Measurements from ENCODE around the gene MT1F. TPM values are rescaled to one million over a fixed set of nuclear protein-coding genes. Genes with fewer than 3 reads are reported as not detected.

Gene MT1F
- total and polyA plus RNA-seq, 2 donors (not counting 1 experiment from before 2014, with no cell fraction given): 2.1 to 3.2 TPM

DNA sequence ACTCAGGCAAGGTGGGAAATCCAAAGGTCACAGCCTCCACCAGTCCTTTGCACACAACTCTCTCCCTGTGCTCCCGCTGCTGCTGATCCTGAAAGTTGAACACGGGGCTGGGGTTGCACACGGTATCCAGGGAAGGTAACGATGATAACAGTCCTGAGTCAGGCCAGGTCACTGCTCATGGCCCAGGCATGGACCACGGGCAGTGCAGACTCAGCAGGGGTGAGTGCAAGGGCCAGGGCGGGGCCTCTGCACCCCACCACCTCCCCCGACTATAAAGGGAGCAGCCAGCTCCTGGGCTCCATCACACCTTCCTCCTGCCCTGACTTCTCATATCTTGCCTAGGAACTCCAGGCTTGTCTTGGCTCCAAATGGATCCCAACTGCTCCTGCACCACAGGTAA, 6.2 kb upstream of the MT1F start, which contains the start of gene MT1B:
TSS of gene MT1B (plus strand) at position 301 of the 400 bp plus-strand sequence. CDS start at position 369, 68 bp downstream.
- Histone ChIP-seq H3K9me3 (ENCODE audit: control insufficient read depth, insufficient read depth, low read depth, low read length) (no peaks in the 10 kb centered on the region), H4K20me1 (ENCODE audit: control insufficient read depth, extremely low read depth, insufficient read depth, low read length) (no peaks in the 10 kb centered on the region), H3K36me3 (ENCODE audit: control insufficient read depth, insufficient read depth, low read length) (no peaks in the 10 kb centered on the region), H3K4me2 (ENCODE audit: extremely low read depth, insufficient read depth, low read length) (no peak within 1 kb of the TSS), H3K4me1 (ENCODE audit: control insufficient read depth, extremely low read depth, insufficient read depth, low read length) (no peaks in the 10 kb centered on the region), H2AFZ (ENCODE audit: low read length) (no peak within 1 kb of the TSS), H3K27ac (ENCODE audit: insufficient read depth, low read length) (no peak within 1 kb of the TSS), H3K4me3 (replicated peaks in 1 of 4; ENCODE audit: control extremely low read depth in 1 of 4, insufficient read depth in 1 of 4, low read depth in 3 of 4, low read length in 4 of 4) (no peak within 1 kb of the TSS), H3K79me2 (ENCODE audit: control insufficient read depth, insufficient read depth, low read length) (no peaks in the 10 kb centered on the region), H3K27me3 (ENCODE audit: control insufficient read depth, insufficient read depth, low read length) (peaks cover 22% of the 10 kb centered on the region), H3K9ac (ENCODE audit: insufficient read depth, low read length) (no peak within 1 kb of the TSS)
- TF ChIP-seq EZH2 (IDR thresholded peaks at IDR 0.05; ENCODE audit: low read length, missing control alignments) (no peak), CTCF (conservative IDR thresholded peaks at IDR 0.05 in 1 of 2, IDR thresholded peaks at IDR 0.05 in 1 of 2; ENCODE audit: low read depth in 1 of 2, low read length in 2 of 2) (no peak)
- DNase-seq (ENCODE audit: low read depth in 2 of 2): no peak

GRCh38 chr16:56652600-56652999, 5.2 kb upstream of the MT1F start:
- peaks cover 20% of the 10 kb centered on the region for H3K27me3 ChIP-seq (ENCODE audit: control insufficient read depth, insufficient read depth, low read length)
- H2AFZ ChIP-seq (ENCODE audit: low read length): no peak overlapping the region
- no peak overlapping the region for H3K4me3 ChIP-seq (replicated peaks in 1 of 4; ENCODE audit: control extremely low read depth in 1 of 4, insufficient read depth in 1 of 4, low read depth in 3 of 4, low read length in 4 of 4)
- H3K4me2 ChIP-seq (ENCODE audit: extremely low read depth, insufficient read depth, low read length): no peak overlapping the region
- H3K9ac ChIP-seq (ENCODE audit: insufficient read depth, low read length): no peak overlapping the region
- H3K4me1 ChIP-seq (ENCODE audit: control insufficient read depth, extremely low read depth, insufficient read depth, low read length): no peaks in the 10 kb centered on the region
- DNase-seq (ENCODE audit: low read depth in 2 of 2): no peak
- TF ChIP-seq CTCF (conservative IDR thresholded peaks at IDR 0.05 in 1 of 2, IDR thresholded peaks at IDR 0.05 in 1 of 2; ENCODE audit: low read depth in 1 of 2, low read length in 2 of 2): no peak
- TF ChIP-seq EZH2 (IDR thresholded peaks at IDR 0.05; ENCODE audit: low read length, missing control alignments): no peak
- H3K79me2 ChIP-seq (ENCODE audit: control insufficient read depth, insufficient read depth, low read length): no peaks in the 10 kb centered on the region
- H3K9me3 ChIP-seq (ENCODE audit: control insufficient read depth, insufficient read depth, low read depth, low read length): no peaks in the 10 kb centered on the region
- no peaks in the 10 kb centered on the region for H4K20me1 ChIP-seq (ENCODE audit: control insufficient read depth, extremely low read depth, insufficient read depth, low read length)
- no peak overlapping the region for H3K27ac ChIP-seq (ENCODE audit: insufficient read depth, low read length)
- H3K36me3 ChIP-seq (ENCODE audit: control insufficient read depth, insufficient read depth, low read length): no peaks in the 10 kb centered on the region

- peaks cover 19% of the 10 kb centered on the region for H3K27me3 ChIP-seq (ENCODE audit: control insufficient read depth, insufficient read depth, low read length)
- H3K9ac ChIP-seq (ENCODE audit: insufficient read depth, low read length): no peak overlapping the region
- no peak overlapping the region for H3K27ac ChIP-seq (ENCODE audit: insufficient read depth, low read length)
- H3K4me1 ChIP-seq (ENCODE audit: control insufficient read depth, extremely low read depth, insufficient read depth, low read length): no peaks in the 10 kb centered on the region
- no peak overlapping the region for H3K4me2 ChIP-seq (ENCODE audit: extremely low read depth, insufficient read depth, low read length)
- H2AFZ ChIP-seq (ENCODE audit: low read length): no peak overlapping the region
- no peaks in the 10 kb centered on the region for H3K36me3 ChIP-seq (ENCODE audit: control insufficient read depth, insufficient read depth, low read length)
- no peaks in the 10 kb centered on the region for H3K9me3 ChIP-seq (ENCODE audit: control insufficient read depth, insufficient read depth, low read depth, low read length)
- TF ChIP-seq EZH2 (IDR thresholded peaks at IDR 0.05; ENCODE audit: low read length, missing control alignments) (no peak), CTCF (conservative IDR thresholded peaks at IDR 0.05 in 1 of 2, IDR thresholded peaks at IDR 0.05 in 1 of 2; ENCODE audit: low read depth in 1 of 2, low read length in 2 of 2) (no peak)
- H3K4me3 ChIP-seq (replicated peaks in 1 of 4; ENCODE audit: control extremely low read depth in 1 of 4, insufficient read depth in 1 of 4, low read depth in 3 of 4, low read length in 4 of 4): no peak overlapping the region
- DNase-seq (ENCODE audit: low read depth in 2 of 2): no peak
- H4K20me1 ChIP-seq (ENCODE audit: control insufficient read depth, extremely low read depth, insufficient read depth, low read length): no peaks in the 10 kb centered on the region
- H3K79me2 ChIP-seq (ENCODE audit: control insufficient read depth, insufficient read depth, low read length): no peaks in the 10 kb centered on the region
These were observed 4.5 kb upstream of the MT1F start for GRCh38 chr16:56653218-56653617.

Measured in fibroblast of lung (primary cell).